H1 (cell line): ENCODE data around the gene MRPS27. TPM values are rescaled to one million over a fixed set of nuclear protein-coding genes. Genes with fewer than 3 reads are reported as not detected.

ENCODE experiments used
- CTCF ChIA-PET: fragments of 300-600 bp; sonication (Branson Sonifier 250); formaldehyde crosslinking; loops from one replicate; lab custom pipeline; 2021; ENCODE audit not compliant: partially characterized antibody; lab: Charles Lee
- POLR2A ChIA-PET: fragments of 300-600 bp; sonication (Branson Sonifier 250); formaldehyde crosslinking; loops from one replicate; lab custom pipeline; 2021; ENCODE audit warnings: inconsistent platforms; ENCODE audit not compliant: partially characterized antibody; lab: Charles Lee
- DNase-seq, 2 experiments: peaks; one replicate each; pipeline versions ENCODE4 v3.0.0 to v3.0.0-alpha.2; 2010 to 2022; ENCODE audit warnings: low spot score in 2 of 2, low read depth in 1 of 2, mixed read lengths in 1 of 2
- FAIRE-seq: peaks from 2 replicates; lab custom pipeline; 2011; peaks lifted over from hg19 to GRCh38; lab: Jason Lieb, UNC
- H2AFZ ChIP-seq: 2 replicates; pipeline ENCODE4 v1.8.1; 2012; ENCODE audit warnings: low read length, inconsistent platforms
- H2AK5ac ChIP-seq: 2 replicates; pipeline ENCODE4 v1.6.1; 2013; ENCODE audit warnings: low read depth, low read length
- H2BK120ac ChIP-seq: replicated peaks from 2 replicates; pipeline ENCODE3; 2013; ENCODE audit warnings: low read depth, low read length, inconsistent platforms
- H2BK12ac ChIP-seq: 2 replicates; pipeline ENCODE4 v1.6.1; 2013; ENCODE audit warnings: low read depth, low read length
- H2BK15ac ChIP-seq: 2 replicates; pipeline ENCODE4 v1.6.1; 2013; ENCODE audit warnings: low read length
- H2BK20ac ChIP-seq: 2 replicates; pipeline ENCODE4 v1.6.1; 2013; ENCODE audit warnings: low read length
- H2BK5ac ChIP-seq: 2 replicates; pipeline ENCODE4 v1.6.1; 2013; ENCODE audit warnings: low read depth, low read length
- H3K14ac ChIP-seq: 2 replicates; pipeline ENCODE4 v1.6.1; 2013; ENCODE audit warnings: inconsistent platforms; ENCODE audit not compliant: insufficient read length
- H3K18ac ChIP-seq: 2 replicates; pipeline ENCODE4 v1.6.1; 2013; ENCODE audit warnings: low read length; ENCODE audit errors: extremely low read depth
- H3K23ac ChIP-seq: 2 replicates; pipeline ENCODE4 v1.6.1; 2013; ENCODE audit warnings: inconsistent platforms; ENCODE audit not compliant: insufficient read length
- H3K23me2 ChIP-seq: 2 replicates; pipeline ENCODE4 v1.6.1; 2013; ENCODE audit warnings: low read depth, low read length
- H3K27ac ChIP-seq: 2 replicates; pipeline ENCODE4 v1.6.1; 2011; ENCODE audit warnings: low read depth, low read length, inconsistent platforms
- H3K27me3 ChIP-seq, 4 experiments: replicated peaks in 1 of 4; 1 replicate in 1 of 4; 2 replicates in 3 of 4; pipeline versions ENCODE4 v1.6.1 to v1.8.1; 2011 to 2013; ENCODE audit warnings: low read length in 3 of 4, mild to moderate bottlenecking in 3 of 4, inconsistent platforms in 2 of 4, mixed read lengths in 2 of 4, moderate library complexity in 1 of 4; ENCODE audit not compliant: control insufficient read depth in 3 of 4, insufficient read depth in 3 of 4; ENCODE audit errors: extremely low read depth in 1 of 4
- H3K36me3 ChIP-seq, 4 experiments: 2 replicates each; pipeline versions ENCODE4 v1.6.1 to v1.8.1; 2011 to 2013; ENCODE audit warnings: mild to moderate bottlenecking in 4 of 4, low read length in 3 of 4, moderate library complexity in 2 of 4, control low read depth in 1 of 4, inconsistent platforms in 1 of 4; ENCODE audit not compliant: insufficient read depth in 4 of 4, control insufficient read depth in 2 of 4
- H3K4ac ChIP-seq: replicated peaks from 2 replicates; pipeline ENCODE3; 2013; ENCODE audit warnings: low read length, low read depth, mixed read lengths, inconsistent platforms; ENCODE audit not compliant: insufficient read length
- H3K4me1 ChIP-seq, 4 experiments: replicated peaks in 1 of 4; 1 replicate in 1 of 4; 2 replicates in 3 of 4; pipeline versions ENCODE4 v1.6.1 to v1.8.1; 2011 to 2013; ENCODE audit warnings: low read length in 3 of 4, inconsistent platforms in 2 of 4, mixed read lengths in 1 of 4; ENCODE audit not compliant: insufficient read depth in 4 of 4, control insufficient read depth in 3 of 4
- H3K4me2 ChIP-seq, 2 experiments: 2 replicates each; pipeline versions ENCODE4 v1.6.1 to v1.8.1; 2011 to 2013; ENCODE audit warnings: low read depth in 2 of 2, low read length in 2 of 2, control low read depth in 1 of 2, inconsistent platforms in 1 of 2, mild to moderate bottlenecking in 1 of 2; ENCODE audit not compliant: insufficient read depth in 1 of 2
- H3K4me3 ChIP-seq, 4 experiments: fragments of 200-600, 300-600 bp in 1 of 4; sonication (generic), shearing (Covaris generic), sonication (Bioruptor Twin) in 1 of 4; 2 replicates each; pipeline versions ENCODE4 v1.5.1 to v1.8.1; 2011 to 2016; ENCODE audit warnings: low read length in 4 of 4, low read depth in 3 of 4, control low read depth in 2 of 4, inconsistent platforms in 2 of 4, mild to moderate bottlenecking in 2 of 4, mixed read lengths in 1 of 4, moderate library complexity in 1 of 4; ENCODE audit not compliant: insufficient read depth in 2 of 4; ENCODE audit errors: extremely low read depth in 1 of 4
- H3K56ac ChIP-seq: replicated peaks from 2 replicates; pipeline ENCODE3; 2013; ENCODE audit warnings: low read depth, mild to moderate bottlenecking, mixed read lengths, low read length, inconsistent platforms; ENCODE audit not compliant: insufficient read length
- H3K79me1 ChIP-seq: 2 replicates; pipeline ENCODE4 v1.6.1; 2013; ENCODE audit warnings: low read depth, low read length, control low read depth
- H3K79me2 ChIP-seq, 2 experiments: 2 replicates each; pipeline versions ENCODE4 v1.6.1 to v1.8.1; 2012 to 2013; ENCODE audit warnings: low read length in 2 of 2, mild to moderate bottlenecking in 2 of 2, inconsistent platforms in 1 of 2; ENCODE audit not compliant: insufficient read depth in 2 of 2, control insufficient read depth in 1 of 2
- H3K9ac ChIP-seq, 4 experiments: replicated peaks in 1 of 4; 1 replicate in 1 of 4; 2 replicates in 3 of 4; pipeline versions ENCODE4 v1.6.1 to v1.8.1; 2011 to 2013; ENCODE audit warnings: low read depth in 3 of 4, low read length in 3 of 4, control low read depth in 2 of 4, mild to moderate bottlenecking in 2 of 4, moderate library complexity in 2 of 4, inconsistent platforms in 1 of 4; ENCODE audit errors: extremely low read depth in 1 of 4
- H3K9me3 ChIP-seq, 2 experiments: 2 replicates each; pipeline versions ENCODE4 v1.6.1 to v1.8.1; 2012 to 2013; ENCODE audit warnings: mild to moderate bottlenecking in 2 of 2, moderate library complexity in 2 of 2, control low read depth in 1 of 2, inconsistent platforms in 1 of 2, low read depth in 1 of 2, low read length in 1 of 2, mixed read lengths in 1 of 2; ENCODE audit not compliant: insufficient read depth in 2 of 2
- H4K20me1 ChIP-seq, 2 experiments: replicated peaks in 1 of 2; 2 replicates each; pipeline versions ENCODE3 to v1.8.1; 2011 to 2013; ENCODE audit warnings: inconsistent platforms in 2 of 2, low read length in 2 of 2, mild to moderate bottlenecking in 1 of 2; ENCODE audit not compliant: insufficient read depth in 2 of 2, control insufficient read depth in 1 of 2
- H4K5ac ChIP-seq: 2 replicates; pipeline ENCODE4 v1.6.1; 2013; ENCODE audit warnings: low read length, low read depth, mixed read lengths, inconsistent platforms; ENCODE audit not compliant: insufficient read length
- H4K8ac ChIP-seq: 2 replicates; pipeline ENCODE4 v1.8.0; 2013; ENCODE audit warnings: mild to moderate bottlenecking, moderate library complexity, low read length, inconsistent platforms; ENCODE audit not compliant: insufficient read depth; ENCODE audit errors: extremely low read depth
- H4K91ac ChIP-seq: replicated peaks from 2 replicates; pipeline ENCODE3; 2013; ENCODE audit warnings: low read length, mixed read lengths, inconsistent platforms; ENCODE audit not compliant: insufficient read length
- E2F6 ChIP-seq: IDR thresholded peaks from 2 replicates; pipeline ENCODE4 v1.6.1; 2012; ENCODE audit warnings: inconsistent platforms
- WGBS, 2 experiments: shearing (Covaris generic) in 1 of 2; methylation state at CpG; one replicate each; pipeline versions ENCODE4 v1.1.6 to v1.1.7; 2013 to 2015; ENCODE audit warnings: low lambda C conversion rate in 2 of 2, mixed read lengths in 2 of 2, inconsistent platforms in 1 of 2, low coverage in 1 of 2, missing lambda C conversion rate in 1 of 2; ENCODE audit not compliant: insufficient replicate concordance in 2 of 2, insufficient coverage in 1 of 2, insufficient read length in 1 of 2; ENCODE audit errors: extremely low coverage in 1 of 2, missing lambda C conversion rate in 1 of 2; 5-methylcytosine and 5-hydroxymethylcytosine counted together
- polyA plus RNA-seq, 7 experiments: library from polyadenylated mRNA; depleted of rRNA in 3 of 7; stranded (reverse) in 5 of 7; unstranded in 2 of 7; fragments of >200 nt in 5 of 7; fragments of 200-250 nt in 2 of 7; gene quantifications; 1 replicate in 5 of 7; 2 replicates in 1 of 7; 4 replicates in 1 of 7; pipeline versions ENCODE4 v1.2.1 to v1.2.3, GENCODE V29; 2011 to 2013; ENCODE audit warnings: missing spikeins in 2 of 7, mixed read lengths in 2 of 7
- total RNA-seq: library from RNA; stranded (reverse); fragmentation: NEBNext Ultra II Directional; extraction: Animal tissue kit (Norgen Biotek cat#: 25700); gene quantifications from 2 replicates; pipeline ENCODE4 v1.2.1, GENCODE V29; 2021

Gene MRPS27
- total and polyA plus RNA-seq, 2 of the 8 experiments (the other 6 are each of a cell fraction or from before 2014, with no cell fraction given) = 93.2 to 102 TPM

- 95% methylated on average over 8 of the region's 8 CpGs; no CpG with 5 or more reads in 1 of the 2 experiments for WGBS, 2 experiments
- no peak overlapping the region for H2BK120ac ChIP-seq
- TF ChIP-seq E2F6 = no peak
- no peak overlapping the region for H3K27ac ChIP-seq
- no peak overlapping the region for H3K14ac ChIP-seq
- no peak overlapping the region for H2AFZ ChIP-seq
- no peaks in the 10 kb centered on the region for H3K79me1 ChIP-seq
- no peak overlapping the region for H4K91ac ChIP-seq
- peaks cover 0 to 2% of the 10 kb centered on the region in 2 experiments for H4K20me1 ChIP-seq
- no peak for FAIRE-seq
- H2BK15ac ChIP-seq = no peak overlapping the region
- peaks cover 11 to 72% (median 38%) of the 10 kb centered on the region in 4 experiments for H3K36me3 ChIP-seq
- H3K4me3 ChIP-seq = no peak overlapping the region
- DNase-seq = no peak
- ChIA-PET CTCF (no interaction called here), POLR2A (no interaction called here)
- no peak overlapping the region for H3K23ac ChIP-seq
- H2BK12ac ChIP-seq = no peak overlapping the region
- H2AK5ac ChIP-seq = no peak overlapping the region
- no peak overlapping the region for H4K8ac ChIP-seq
- no peak overlapping the region for H3K9ac ChIP-seq
- H3K9me3 ChIP-seq = no peaks in the 10 kb centered on the region
- H3K27me3 ChIP-seq = no peaks in the 10 kb centered on the region
- H3K4me2 ChIP-seq = no peak overlapping the region
- peaks cover 0 to 6% (median 0%) of the 10 kb centered on the region in 4 experiments; a peak in 1 of 7 replicates for H3K4me1 ChIP-seq
- no peak overlapping the region for H2BK5ac ChIP-seq
- no peaks in the 10 kb centered on the region for H3K79me2 ChIP-seq
- H4K5ac ChIP-seq = no peak overlapping the region
- H3K18ac ChIP-seq = no peak overlapping the region
- no peak overlapping the region for H2BK20ac ChIP-seq
- H3K23me2 ChIP-seq = no peaks in the 10 kb centered on the region
- H3K4ac ChIP-seq = no peak overlapping the region
- H3K56ac ChIP-seq = no peak overlapping the region
These were observed 116.7 kb downstream of the MRPS27 start for GRCh38 chr5:72203251-72203845.
